ENCODE results near the gene TMEM267. TPM values are rescaled to one million over a fixed set of nuclear protein-coding genes. Genes with fewer than 3 reads are reported as not detected.
"Not testable (repeated sequence)": the region's sequence is repeated elsewhere in the genome, so short reads cannot be mapped to it uniquely, and the experiment has no call there.

The TMEM267 gene
- total and polyA plus RNA-seq, 2 experiments from 2014 or later, result 6.5 to 11.2 TPM

DNA sequence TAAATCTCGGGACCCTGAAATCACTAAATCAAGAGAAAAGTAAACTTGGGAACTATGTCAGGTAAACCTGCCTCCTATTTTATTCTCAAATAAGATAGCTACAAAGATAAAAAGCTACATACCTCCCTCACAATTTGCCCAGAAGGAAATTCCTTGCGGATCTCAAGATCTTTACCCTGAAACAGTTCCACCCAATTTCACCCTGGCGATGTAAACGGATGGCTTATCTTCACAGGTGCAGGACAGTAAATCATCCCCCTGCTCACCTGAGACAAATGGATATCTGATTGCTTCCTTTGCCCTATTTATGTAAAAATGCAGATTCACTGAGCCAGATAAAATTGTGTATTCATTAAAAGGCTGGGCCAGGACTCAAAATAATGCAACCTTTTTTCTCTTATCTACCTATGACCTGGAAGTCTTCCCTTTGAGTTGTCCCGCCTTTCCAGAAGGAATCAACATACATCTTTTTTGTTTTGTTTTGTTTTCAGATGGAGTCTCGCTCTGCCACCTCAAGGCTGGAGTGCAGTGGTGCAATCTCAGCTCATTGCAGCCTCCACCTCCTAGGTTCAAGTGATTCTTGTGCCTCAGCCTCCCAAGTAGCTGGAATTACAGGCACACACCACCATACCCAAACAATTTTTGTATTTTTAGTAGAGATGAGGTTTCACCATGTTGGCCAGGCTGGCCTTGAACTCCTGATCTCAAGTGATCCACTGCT lies 13.8 kb downstream of the TMEM267 start:
- Mint-ChIP-seq H3K4me1 (no peaks in the 10 kb centered on the region), H3K36me3 (ENCODE audit: low read depth) (peaks cover 74% of the 10 kb centered on the region), H3K27me3 (ENCODE audit: insufficient read depth, low read depth, poor library complexity) (no peaks in the 10 kb centered on the region), H3K27ac (no peak overlapping the region), H3K9me3 (peaks cover 33% of the 10 kb centered on the region), H3K4me3 (no peak overlapping the region)
- H4K20me1 ChIP-seq (replicated peaks; ENCODE audit: insufficient read depth), result peaks cover 7% of the 10 kb centered on the region; the same call in 1 of the 2 replicates
- no peaks in the 10 kb centered on the region for H3K4me1 ChIP-seq (ENCODE audit: insufficient read depth)
- H3K4me3 ChIP-seq, result no peak overlapping the region
- no peaks in the 10 kb centered on the region for H3K27me3 ChIP-seq (ENCODE audit: insufficient read depth)
- TF ChIP-seq EZH2phosphoT487 (IDR thresholded peaks at IDR 0.05; ENCODE audit: unreplicated experiment) (no peak), EZH2 (IDR thresholded peaks at IDR 0.05; ENCODE audit: low read depth, unreplicated experiment) (no peak), CTCF (conservative IDR thresholded peaks at IDR 0.05; ENCODE audit: low read depth in 2 of 2) (peak; percentile 43 to 48), STAT1 (IDR thresholded peaks at IDR 0.05; ENCODE audit: unreplicated experiment) (no peak)
- TF ChIP-seq, protein P1, sequence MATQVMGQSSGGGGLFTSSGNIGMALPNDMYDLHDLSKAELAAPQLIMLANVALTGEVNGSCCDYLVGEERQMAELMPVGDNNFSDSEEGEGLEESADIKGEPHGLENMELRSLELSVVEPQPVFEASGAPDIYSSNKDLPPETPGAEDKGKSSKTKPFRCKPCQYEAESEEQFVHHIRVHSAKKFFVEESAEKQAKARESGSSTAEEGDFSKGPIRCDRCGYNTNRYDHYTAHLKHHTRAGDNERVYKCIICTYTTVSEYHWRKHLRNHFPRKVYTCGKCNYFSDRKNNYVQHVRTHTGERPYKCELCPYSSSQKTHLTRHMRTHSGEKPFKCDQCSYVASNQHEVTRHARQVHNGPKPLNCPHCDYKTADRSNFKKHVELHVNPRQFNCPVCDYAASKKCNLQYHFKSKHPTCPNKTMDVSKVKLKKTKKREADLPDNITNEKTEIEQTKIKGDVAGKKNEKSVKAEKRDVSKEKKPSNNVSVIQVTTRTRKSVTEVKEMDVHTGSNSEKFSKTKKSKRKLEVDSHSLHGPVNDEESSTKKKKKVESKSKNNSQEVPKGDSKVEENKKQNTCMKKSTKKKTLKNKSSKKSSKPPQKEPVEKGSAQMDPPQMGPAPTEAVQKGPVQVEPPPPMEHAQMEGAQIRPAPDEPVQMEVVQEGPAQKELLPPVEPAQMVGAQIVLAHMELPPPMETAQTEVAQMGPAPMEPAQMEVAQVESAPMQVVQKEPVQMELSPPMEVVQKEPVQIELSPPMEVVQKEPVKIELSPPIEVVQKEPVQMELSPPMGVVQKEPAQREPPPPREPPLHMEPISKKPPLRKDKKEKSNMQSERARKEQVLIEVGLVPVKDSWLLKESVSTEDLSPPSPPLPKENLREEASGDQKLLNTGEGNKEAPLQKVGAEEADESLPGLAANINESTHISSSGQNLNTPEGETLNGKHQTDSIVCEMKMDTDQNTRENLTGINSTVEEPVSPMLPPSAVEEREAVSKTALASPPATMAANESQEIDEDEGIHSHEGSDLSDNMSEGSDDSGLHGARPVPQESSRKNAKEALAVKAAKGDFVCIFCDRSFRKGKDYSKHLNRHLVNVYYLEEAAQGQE (IDR thresholded peaks at IDR 0.05; ENCODE audit: unreplicated experiment), result no peak
- H3K36me3 ChIP-seq (ENCODE audit: insufficient read depth), result peaks cover 4% of the 10 kb centered on the region
- H3K9me2 ChIP-seq (ENCODE audit: insufficient read depth), result no peaks in the 10 kb centered on the region
- peaks cover 23% of the 10 kb centered on the region for H3K79me2 ChIP-seq (replicated peaks; ENCODE audit: insufficient read depth)
- H3F3A ChIP-seq (replicated peaks; ENCODE audit: low read depth), result no peaks in the 10 kb centered on the region
- no peak overlapping the region; the same call in 1 of the 2 replicates for H3K27ac ChIP-seq (ENCODE audit: low read depth)
- no peak overlapping the region for H2AFZ ChIP-seq
- H3K4me2 ChIP-seq, result no peak overlapping the region
- DNase-seq (ENCODE audit: low spot score) (peak; percentile 10), ATAC-seq (no peak)

GRCh38 chr5:43467100-43467499 lies 16.6 kb downstream of the TMEM267 start:
- peaks cover 30% of the 10 kb centered on the region for H3K9me3 Mint-ChIP-seq
- DNase-seq (ENCODE audit: low spot score) (no peak), ATAC-seq (no peak)
- Histone ChIP-seq H4K20me1 (replicated peaks; ENCODE audit: insufficient read depth) (peaks cover 7% of the 10 kb centered on the region; the same call in 1 of the 2 replicates), H3K4me3 (no peak overlapping the region), H3K9me2 (ENCODE audit: insufficient read depth) (no peaks in the 10 kb centered on the region), H3K27me3 (ENCODE audit: insufficient read depth) (no peaks in the 10 kb centered on the region), H3K4me1 (ENCODE audit: insufficient read depth) (no peaks in the 10 kb centered on the region), H2AFZ (no peak overlapping the region), H3K79me2 (replicated peaks; ENCODE audit: insufficient read depth) (peaks cover 23% of the 10 kb centered on the region), H3K27ac (ENCODE audit: low read depth) (no peak overlapping the region), H3K4me2 (no peak overlapping the region), H3F3A (replicated peaks; ENCODE audit: low read depth) (no peaks in the 10 kb centered on the region), H3K36me3 (ENCODE audit: insufficient read depth) (peaks cover 4% of the 10 kb centered on the region)
- peaks cover 65% of the 10 kb centered on the region for H3K36me3 Mint-ChIP-seq (ENCODE audit: low read depth)
- TF ChIP-seq NANOG (IDR thresholded peaks at IDR 0.05; ENCODE audit: borderline replicate concordance) (no peak), JUNB (IDR thresholded peaks at IDR 0.05; ENCODE audit: unreplicated experiment) (no peak), CTCF (conservative IDR thresholded peaks at IDR 0.05; ENCODE audit: low read depth in 2 of 2) (no peak), STAT1 (IDR thresholded peaks at IDR 0.05; ENCODE audit: unreplicated experiment) (no peak), ZNF331 (CRISPR knock-in tag; IDR thresholded peaks at IDR 0.05; ENCODE audit: low read depth) (no peak), EZH2phosphoT487 (IDR thresholded peaks at IDR 0.05; ENCODE audit: unreplicated experiment) (no peak), POLR2AphosphoS5 (IDR thresholded peaks at IDR 0.05; ENCODE audit: low read depth) (no peak), EZH2 (IDR thresholded peaks at IDR 0.05; ENCODE audit: low read depth, unreplicated experiment) (no peak)
- TF ChIP-seq, protein P2, sequence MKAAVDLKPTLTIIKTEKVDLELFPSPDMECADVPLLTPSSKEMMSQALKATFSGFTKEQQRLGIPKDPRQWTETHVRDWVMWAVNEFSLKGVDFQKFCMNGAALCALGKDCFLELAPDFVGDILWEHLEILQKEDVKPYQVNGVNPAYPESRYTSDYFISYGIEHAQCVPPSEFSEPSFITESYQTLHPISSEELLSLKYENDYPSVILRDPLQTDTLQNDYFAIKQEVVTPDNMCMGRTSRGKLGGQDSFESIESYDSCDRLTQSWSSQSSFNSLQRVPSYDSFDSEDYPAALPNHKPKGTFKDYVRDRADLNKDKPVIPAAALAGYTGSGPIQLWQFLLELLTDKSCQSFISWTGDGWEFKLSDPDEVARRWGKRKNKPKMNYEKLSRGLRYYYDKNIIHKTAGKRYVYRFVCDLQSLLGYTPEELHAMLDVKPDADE (IDR thresholded peaks at IDR 0.05), result no peak
- H3K27ac Mint-ChIP-seq, result no peak overlapping the region
- H3K4me1 Mint-ChIP-seq, result no peaks in the 10 kb centered on the region
- no peaks in the 10 kb centered on the region for H3K27me3 Mint-ChIP-seq (ENCODE audit: insufficient read depth, low read depth, poor library complexity)
- no peak overlapping the region for H3K4me3 Mint-ChIP-seq

DNA sequence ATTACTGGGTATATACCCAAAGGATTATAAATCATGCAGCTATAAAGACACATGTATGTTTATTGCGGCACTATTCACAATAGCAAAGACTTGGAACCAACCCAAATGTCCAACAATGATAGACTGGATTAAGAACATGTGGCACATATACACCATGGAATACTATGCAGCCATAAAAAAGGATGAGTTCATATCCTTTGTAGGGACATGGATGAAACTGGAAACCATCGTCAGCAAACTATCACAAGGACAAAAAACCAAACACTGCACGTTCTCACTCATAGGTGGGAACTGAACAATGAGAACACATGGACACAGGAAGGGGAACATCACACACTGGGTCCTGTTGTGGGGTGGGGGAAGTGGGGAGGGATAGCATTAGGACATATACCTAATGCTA lies 18.2 kb downstream of the TMEM267 start:
- not testable (repeated sequence) for H3K9me2 ChIP-seq (ENCODE audit: insufficient read depth); H3K36me3 ChIP-seq (ENCODE audit: insufficient read depth); H3K27ac Mint-ChIP-seq; H3K27ac ChIP-seq (ENCODE audit: low read depth); H3K27me3 Mint-ChIP-seq (ENCODE audit: insufficient read depth, low read depth, poor library complexity); ATAC-seq; H4K20me1 ChIP-seq (replicated peaks; ENCODE audit: insufficient read depth); DNase-seq (ENCODE audit: low spot score); H3K4me3 ChIP-seq; H3K4me2 ChIP-seq; H3K4me1 ChIP-seq (ENCODE audit: insufficient read depth); H2AFZ ChIP-seq; H3F3A ChIP-seq (replicated peaks; ENCODE audit: low read depth); H3K27me3 ChIP-seq (ENCODE audit: insufficient read depth); H3K4me3 Mint-ChIP-seq; H3K4me1 Mint-ChIP-seq
- peaks cover 27% of the 10 kb centered on the region for H3K9me3 Mint-ChIP-seq
- peaks cover 65% of the 10 kb centered on the region for H3K36me3 Mint-ChIP-seq (ENCODE audit: low read depth)
- peaks cover 21% of the 10 kb centered on the region for H3K79me2 ChIP-seq (replicated peaks; ENCODE audit: insufficient read depth)
